PC-9 (cell line): ENCODE results near the gene CREBL2. TPM values are rescaled to one million over a fixed set of nuclear protein-coding genes. Genes with fewer than 3 reads are reported as not detected.

ENCODE experiments used
- BruUV-seq: library from RNA; stranded (reverse); fragments of 400-500 nt; replicated peaks from 2 replicates; lab custom pipeline; 2021; lab: Mats Ljungman, UMichigan
- CTCF ChIA-PET: fragments of 300-600 bp; sonication (Branson Sonifier 250); formaldehyde crosslinking; loops from one replicate; lab custom pipeline; 2022; ENCODE audit warnings: antibody characterized with exemption; lab: Charles Lee
- POLR2A ChIA-PET: fragments of 300-600 bp; sonication (Branson Sonifier 250); formaldehyde crosslinking; loops from one replicate; lab custom pipeline; 2022; ENCODE audit warnings: antibody characterized with exemption; ENCODE audit not compliant: unreplicated experiment; lab: Charles Lee
- DNase-seq, 2 experiments: peaks; one replicate each; pipeline versions ENCODE4 v3.0.0 to v3.0.0-alpha.2; 2015 to 2022; ENCODE audit warnings: mixed read lengths in 1 of 2
- H2AFZ ChIP-seq: fragments of 200-600 bp; sonication (generic); 2 replicates; pipeline ENCODE4 v1.8.1; 2017; ENCODE audit warnings: antibody characterized with exemption
- H3F3A ChIP-seq: fragments of 200-600 bp; sonication (generic); 2 replicates; pipeline ENCODE4 v1.8.1; 2017; ENCODE audit warnings: antibody characterized with exemption, mild to moderate bottlenecking, low read depth; ENCODE audit not compliant: insufficient read depth
- H3K27ac ChIP-seq: fragments of 200-600 bp; sonication (generic); 2 replicates; pipeline ENCODE4 v1.6.1; 2016; ENCODE audit warnings: mixed run types
- H3K27me3 ChIP-seq: fragments of 200-600 bp; sonication (generic); 2 replicates; pipeline ENCODE4 v1.6.1; 2016; ENCODE audit warnings: low read depth, mixed run types; ENCODE audit not compliant: insufficient read depth
- H3K36me3 ChIP-seq: fragments of 200-600 bp; sonication (generic); 2 replicates; pipeline ENCODE4 v1.6.1; 2016; ENCODE audit warnings: low read depth, mixed run types
- H3K4me1 ChIP-seq: fragments of 200-600 bp; sonication (generic); replicated peaks from 2 replicates; pipeline ENCODE4 v1.6.1; 2016; ENCODE audit warnings: mixed run types; ENCODE audit not compliant: insufficient read depth
- H3K4me2 ChIP-seq: fragments of 200-600 bp; sonication (generic); 2 replicates; pipeline ENCODE4 v1.6.1; 2017; ENCODE audit warnings: mixed run types
- H3K4me3 ChIP-seq: fragments of 200-600 bp; sonication (generic); 2 replicates; pipeline ENCODE4 v1.6.1; 2016; ENCODE audit warnings: mixed run types
- H3K79me2 ChIP-seq: fragments of 200-600 bp; sonication (generic); 2 replicates; pipeline ENCODE4 v1.6.1; 2017; ENCODE audit warnings: low read depth, mixed run types
- H3K9me2 ChIP-seq: fragments of 200-600 bp; sonication (generic); 2 replicates; pipeline ENCODE4 v1.8.1; 2017; ENCODE audit warnings: mild to moderate bottlenecking; ENCODE audit not compliant: insufficient read depth
- H3K9me3 ChIP-seq: fragments of 200-600 bp; sonication (generic); 2 replicates; pipeline ENCODE4 v1.8.1; 2016; ENCODE audit warnings: low read depth; ENCODE audit not compliant: insufficient read depth
- H4K20me1 ChIP-seq: fragments of 200-600 bp; sonication (generic); 2 replicates; pipeline ENCODE4 v1.8.1; 2017; ENCODE audit not compliant: insufficient read depth
- EZH2 ChIP-seq: fragments of 200-600 bp; sonication (generic); IDR thresholded peaks from 2 replicates; pipeline ENCODE4 v1.8.0; 2017; ENCODE audit warnings: antibody characterized with exemption, low read depth
- intact Hi-C: fragments of 100-400 bp; cut with micrococcal nuclease; formaldehyde crosslinking; loops from one replicate; pipeline ENCODE4 v1.10.0; 2022; ENCODE audit not compliant: unreplicated experiment
- total RNA-seq: library from RNA; stranded (reverse); gene quantifications from 2 replicates; pipeline ENCODE4 v1.2.3, GENCODE V29; 2021
- TF ChIP-seq, protein P1 (sequence below): fragments of 200-600 bp; sonication (generic); conservative IDR thresholded peaks from 2 replicates; pipeline ENCODE4 v1.6.1; 2017; ENCODE audit warnings: mixed run types, antibody characterized with exemption, mild to moderate bottlenecking, moderate library complexity

Gene CREBL2
- total RNA-seq, 1 experiment from 2014 or later, result 30.3 TPM

GRCh38 chr12:12626471-12626870, 14.8 kb downstream of the CREBL2 start:
- no peak overlapping the region for H2AFZ ChIP-seq
- H3K79me2 ChIP-seq, result peaks cover 9% of the 10 kb centered on the region; the same call in 1 of the 2 replicates
- H3F3A ChIP-seq, result peaks cover 12% of the 10 kb centered on the region; the same call in 1 of the 2 replicates
- no peaks in the 10 kb centered on the region; the same call in 1 of the 2 replicates for H3K36me3 ChIP-seq
- no TSS peak for BruUV-seq
- H3K4me1 ChIP-seq, result peaks cover 7% of the 10 kb centered on the region; the same call in 1 of the 2 replicates
- H3K4me3 ChIP-seq, result no peak overlapping the region
- no peak overlapping the region for H3K4me2 ChIP-seq
- H3K9me3 ChIP-seq, result no peaks in the 10 kb centered on the region
- no peak for DNase-seq
- CTCF ChIA-PET, result interaction anchor here (0.6 kb wide), 4 partner anchors 32 to 1315 kb away, joined by 4 to 7 read pairs (median 5); no protein-coding TSS in a partner anchor
- H3K27me3 ChIP-seq, result no peaks in the 10 kb centered on the region
- intact Hi-C loops, result no loop called here
- TF ChIP-seq, protein P1, sequence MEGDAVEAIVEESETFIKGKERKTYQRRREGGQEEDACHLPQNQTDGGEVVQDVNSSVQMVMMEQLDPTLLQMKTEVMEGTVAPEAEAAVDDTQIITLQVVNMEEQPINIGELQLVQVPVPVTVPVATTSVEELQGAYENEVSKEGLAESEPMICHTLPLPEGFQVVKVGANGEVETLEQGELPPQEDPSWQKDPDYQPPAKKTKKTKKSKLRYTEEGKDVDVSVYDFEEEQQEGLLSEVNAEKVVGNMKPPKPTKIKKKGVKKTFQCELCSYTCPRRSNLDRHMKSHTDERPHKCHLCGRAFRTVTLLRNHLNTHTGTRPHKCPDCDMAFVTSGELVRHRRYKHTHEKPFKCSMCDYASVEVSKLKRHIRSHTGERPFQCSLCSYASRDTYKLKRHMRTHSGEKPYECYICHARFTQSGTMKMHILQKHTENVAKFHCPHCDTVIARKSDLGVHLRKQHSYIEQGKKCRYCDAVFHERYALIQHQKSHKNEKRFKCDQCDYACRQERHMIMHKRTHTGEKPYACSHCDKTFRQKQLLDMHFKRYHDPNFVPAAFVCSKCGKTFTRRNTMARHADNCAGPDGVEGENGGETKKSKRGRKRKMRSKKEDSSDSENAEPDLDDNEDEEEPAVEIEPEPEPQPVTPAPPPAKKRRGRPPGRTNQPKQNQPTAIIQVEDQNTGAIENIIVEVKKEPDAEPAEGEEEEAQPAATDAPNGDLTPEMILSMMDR, result no peak
- TF ChIP-seq EZH2, result no peak
- POLR2A ChIA-PET, result interaction anchor here (0.7 kb wide), 1 partner anchor 54 kb away, joined by 25 read pairs; no protein-coding TSS in a partner anchor
- H4K20me1 ChIP-seq, result no peaks in the 10 kb centered on the region
- no peak overlapping the region for H3K27ac ChIP-seq
- H3K9me2 ChIP-seq, result no peaks in the 10 kb centered on the region

- ChIA-PET POLR2A (no interaction called here), CTCF (interaction anchor here (0.6 kb wide), 3 partner anchors 33 to 492 kb away, joined by 4 to 6 read pairs (median 4); no protein-coding TSS in a partner anchor)
- no TSS peak for BruUV-seq
Measured at GRCh38 chr12:12627308-12627827, 15.7 kb downstream of the CREBL2 start.

GRCh38 chr12:12628013-12628412, 16.3 kb downstream of the CREBL2 start:
- no peak overlapping the region for H3K27ac ChIP-seq
- no peaks in the 10 kb centered on the region for H3K27me3 ChIP-seq
- TF ChIP-seq, protein P1, result no peak
- TF ChIP-seq EZH2, result no peak
- H3K36me3 ChIP-seq, result no peaks in the 10 kb centered on the region; the same call in 1 of the 2 replicates
- no TSS peak for BruUV-seq
- peaks cover 12% of the 10 kb centered on the region; the same call in 1 of the 2 replicates for H3F3A ChIP-seq
- intact Hi-C loops, result no loop called here
- no peaks in the 10 kb centered on the region for H3K9me2 ChIP-seq
- no peak overlapping the region for H3K4me3 ChIP-seq
- ChIA-PET CTCF (no interaction called here), POLR2A (interaction anchor here (0.7 kb wide), 1 partner anchor 226 kb away, joined by 4 read pairs; no protein-coding TSS in a partner anchor)
- peaks cover 7% of the 10 kb centered on the region; the same call in 1 of the 2 replicates for H3K4me1 ChIP-seq
- no peak overlapping the region for H2AFZ ChIP-seq
- H4K20me1 ChIP-seq, result no peaks in the 10 kb centered on the region
- peaks cover 9% of the 10 kb centered on the region; the same call in 1 of the 2 replicates for H3K79me2 ChIP-seq
- no peak overlapping the region for H3K4me2 ChIP-seq
- no peaks in the 10 kb centered on the region for H3K9me3 ChIP-seq
- DNase-seq, result peak in 1 of 2 experiments; percentile 59

More at GRCh38 chr12:12627308-12627827, 15.7 kb downstream of the CREBL2 start:
- DNase-seq, result no peak
- no peaks in the 10 kb centered on the region for H3K27me3 ChIP-seq
- TF ChIP-seq EZH2, result no peak
- TF ChIP-seq, protein P1, result no peak
- peaks cover 12% of the 10 kb centered on the region; the same call in 1 of the 2 replicates for H3F3A ChIP-seq
- H3K36me3 ChIP-seq, result no peaks in the 10 kb centered on the region; the same call in 1 of the 2 replicates
- no peak overlapping the region for H3K4me2 ChIP-seq
- no peak overlapping the region for H3K27ac ChIP-seq
- no peak overlapping the region for H2AFZ ChIP-seq
- H4K20me1 ChIP-seq, result no peaks in the 10 kb centered on the region
- H3K9me3 ChIP-seq, result no peaks in the 10 kb centered on the region
- intact Hi-C loops, result no loop called here
- H3K4me3 ChIP-seq, result no peak overlapping the region
- H3K9me2 ChIP-seq, result no peaks in the 10 kb centered on the region
- H3K79me2 ChIP-seq, result peaks cover 9% of the 10 kb centered on the region; the same call in 1 of the 2 replicates
- H3K4me1 ChIP-seq, result peaks cover 7% of the 10 kb centered on the region; the same call in 1 of the 2 replicates
